ENCODE results near the gene EPHA3.

DNA sequence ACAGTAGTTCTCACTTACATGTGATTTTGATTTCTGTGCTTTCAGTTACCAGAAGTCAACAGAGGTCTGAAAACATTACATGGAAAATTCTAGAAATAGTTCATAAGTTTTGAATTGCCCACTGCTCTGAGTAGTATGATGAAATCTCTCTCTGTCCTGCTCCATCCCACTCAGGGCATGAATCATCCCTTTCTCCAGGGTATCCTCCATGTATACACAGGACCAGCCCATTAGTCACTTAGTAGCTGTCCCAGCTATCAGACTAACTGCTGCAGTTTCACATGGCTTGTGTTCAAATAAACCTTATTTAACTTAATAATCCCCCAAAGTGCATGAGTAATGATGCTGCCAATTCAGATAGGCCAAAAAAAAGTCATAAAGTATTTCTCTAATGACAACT, 38.6 kb downstream of the EPHA3 start:
- no peak for TF ChIP-seq EZH2phosphoT487 (IDR thresholded peaks at IDR 0.05; ENCODE audit: low read depth, severe bottlenecking, unreplicated experiment)
- TF ChIP-seq, protein P1, sequence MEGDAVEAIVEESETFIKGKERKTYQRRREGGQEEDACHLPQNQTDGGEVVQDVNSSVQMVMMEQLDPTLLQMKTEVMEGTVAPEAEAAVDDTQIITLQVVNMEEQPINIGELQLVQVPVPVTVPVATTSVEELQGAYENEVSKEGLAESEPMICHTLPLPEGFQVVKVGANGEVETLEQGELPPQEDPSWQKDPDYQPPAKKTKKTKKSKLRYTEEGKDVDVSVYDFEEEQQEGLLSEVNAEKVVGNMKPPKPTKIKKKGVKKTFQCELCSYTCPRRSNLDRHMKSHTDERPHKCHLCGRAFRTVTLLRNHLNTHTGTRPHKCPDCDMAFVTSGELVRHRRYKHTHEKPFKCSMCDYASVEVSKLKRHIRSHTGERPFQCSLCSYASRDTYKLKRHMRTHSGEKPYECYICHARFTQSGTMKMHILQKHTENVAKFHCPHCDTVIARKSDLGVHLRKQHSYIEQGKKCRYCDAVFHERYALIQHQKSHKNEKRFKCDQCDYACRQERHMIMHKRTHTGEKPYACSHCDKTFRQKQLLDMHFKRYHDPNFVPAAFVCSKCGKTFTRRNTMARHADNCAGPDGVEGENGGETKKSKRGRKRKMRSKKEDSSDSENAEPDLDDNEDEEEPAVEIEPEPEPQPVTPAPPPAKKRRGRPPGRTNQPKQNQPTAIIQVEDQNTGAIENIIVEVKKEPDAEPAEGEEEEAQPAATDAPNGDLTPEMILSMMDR (IDR thresholded peaks at IDR 0.05; ENCODE audit: poor library complexity) = no peak
